ENCODE results near the gene NAGA.
"Not testable (repeated sequence)": the region's sequence is repeated elsewhere in the genome, so short reads cannot be mapped to it uniquely, and the experiment has no call there.

Gene NAGA

GRCh38 chr22:42070517-42071422, at the start of gene NAGA:
Gene NAGA, minus strand, starts transcription at chr22:42070812. Its CDS starts 515 bp downstream, at chr22:42070297.
- DNase-seq (ENCODE audit: low read depth) = peak; percentile 94

- DNase-seq (ENCODE audit: low read depth) = peak; percentile 54
Measured at GRCh38 chr22:42116848-42117424, 46.3 kb upstream of the NAGA start.

GRCh38 chr22:42115420-42115830, 44.8 kb upstream of the NAGA start:
- DNase-seq (ENCODE audit: low read depth) = not testable (repeated sequence)

GRCh38 chr22:42114721-42115120, 44.1 kb upstream of the NAGA start:
- DNase-seq (ENCODE audit: low read depth) = peak; percentile 18

GRCh38 chr22:42112793-42113192, 42.2 kb upstream of the NAGA start:
- DNase-seq (ENCODE audit: low read depth) = not testable (repeated sequence)

GRCh38 chr22:42111798-42112197, 41.2 kb upstream of the NAGA start:
- no peak for DNase-seq (ENCODE audit: low read depth)

- no peak for DNase-seq (ENCODE audit: low read depth)
Measured at GRCh38 chr22:42108848-42109247, 38.2 kb upstream of the NAGA start.

- DNase-seq (ENCODE audit: low read depth) = not testable (repeated sequence)
Measured at GRCh38 chr22:42104332-42104860, 33.8 kb upstream of the NAGA start.

GRCh38 chr22:42101199-42101598, 30.6 kb upstream of the NAGA start:
- DNase-seq (ENCODE audit: low read depth) = no peak

- DNase-seq (ENCODE audit: low read depth) = no peak
Measured at GRCh38 chr22:42091455-42091782, 20.8 kb upstream of the NAGA start.

- DNase-seq (ENCODE audit: low read depth) = peak; percentile 98
Measured at GRCh38 chr22:42090596-42091454, 20.2 kb upstream of the NAGA start, which contains the start of gene NDUFA6. Gene NDUFA6, minus strand, starts transcription at chr22:42090772. Its CDS starts 28 bp downstream, at chr22:42090744.

- DNase-seq (ENCODE audit: low read depth) = no peak
Measured at GRCh38 chr22:42086051-42086450, 15.4 kb upstream of the NAGA start.

GRCh38 chr22:42084874-42085273, 14.3 kb upstream of the NAGA start:
- no peak for DNase-seq (ENCODE audit: low read depth)

GRCh38 chr22:42083119-42083518, 12.5 kb upstream of the NAGA start:
- DNase-seq (ENCODE audit: low read depth) = no peak

GRCh38 chr22:42080287-42080686, 9.7 kb upstream of the NAGA start:
- peak; percentile 27 for DNase-seq (ENCODE audit: low read depth)

GRCh38 chr22:42079319-42080251, 9.0 kb upstream of the NAGA start, which contains the start of gene SMDT1:
Gene SMDT1, plus strand, starts transcription at chr22:42079700. Its CDS starts 69 bp downstream, at chr22:42079769.
- peak; percentile 99 for DNase-seq (ENCODE audit: low read depth)

- DNase-seq (ENCODE audit: low read depth) = no peak
Measured at GRCh38 chr22:42078469-42079318, 8.1 kb upstream of the NAGA start.

GRCh38 chr22:42077486-42078125, 7.0 kb upstream of the NAGA start:
- no peak for DNase-seq (ENCODE audit: low read depth)

- no peak for DNase-seq (ENCODE audit: low read depth)
Measured at GRCh38 chr22:42076764-42077485, 6.3 kb upstream of the NAGA start.
